ENCODE measurements around the gene NFKBIZ.
A peak's percentile ranks its signal among the peaks of the same experiment; 100 is the strongest.

Gene NFKBIZ

GRCh38 chr3:101827211-101828174 lies 21.8 kb upstream of the NFKBIZ start:
- DNase-seq, result peak; percentile 73

DNA sequence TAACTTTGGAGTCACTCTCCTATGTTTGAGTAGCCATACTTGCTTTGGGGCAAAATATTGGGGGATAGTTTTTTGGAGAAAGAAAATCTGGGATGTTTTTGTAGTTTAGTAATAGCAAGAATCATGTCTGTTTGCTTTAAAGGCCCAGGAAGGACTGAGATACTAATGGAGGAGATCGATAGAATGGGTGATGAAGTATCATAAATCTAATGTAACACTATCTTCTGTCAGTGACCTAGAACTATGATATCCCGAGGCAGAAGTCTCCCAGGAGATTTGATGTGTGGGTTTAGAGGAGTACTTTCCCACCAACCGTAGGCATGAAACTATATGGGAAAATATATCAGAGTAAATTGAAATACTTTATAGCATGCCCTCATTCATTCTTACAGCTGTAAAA lies 21.0 kb upstream of the NFKBIZ start:
- peak; percentile 28 for DNase-seq

- peak; percentile 36 for DNase-seq
Observed at GRCh38 chr3:101828691-101829436, 20.4 kb upstream of the NFKBIZ start.

- no peak for DNase-seq
Observed at GRCh38 chr3:101829437-101829830, 19.9 kb upstream of the NFKBIZ start.

DNA sequence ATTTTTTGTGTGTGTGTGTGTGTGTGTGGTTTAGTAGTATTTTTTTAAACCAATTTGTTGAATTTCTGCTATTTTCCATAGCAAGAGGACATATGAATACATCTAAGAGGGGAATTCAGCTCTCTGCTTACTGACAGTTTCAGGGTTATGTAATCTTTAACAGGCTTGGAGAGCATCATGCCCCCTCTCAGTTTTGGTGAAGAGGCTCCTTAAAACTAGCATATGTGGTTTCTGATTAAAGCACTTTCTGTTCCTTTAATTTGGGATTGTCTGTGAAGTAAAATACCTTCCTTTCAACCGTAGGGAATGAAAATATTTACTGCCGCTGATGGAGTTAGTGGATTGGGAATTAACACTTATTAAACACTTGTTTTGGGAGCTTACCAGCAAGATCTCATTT lies 19.4 kb upstream of the NFKBIZ start:
- DNase-seq, result no peak

DNA sequence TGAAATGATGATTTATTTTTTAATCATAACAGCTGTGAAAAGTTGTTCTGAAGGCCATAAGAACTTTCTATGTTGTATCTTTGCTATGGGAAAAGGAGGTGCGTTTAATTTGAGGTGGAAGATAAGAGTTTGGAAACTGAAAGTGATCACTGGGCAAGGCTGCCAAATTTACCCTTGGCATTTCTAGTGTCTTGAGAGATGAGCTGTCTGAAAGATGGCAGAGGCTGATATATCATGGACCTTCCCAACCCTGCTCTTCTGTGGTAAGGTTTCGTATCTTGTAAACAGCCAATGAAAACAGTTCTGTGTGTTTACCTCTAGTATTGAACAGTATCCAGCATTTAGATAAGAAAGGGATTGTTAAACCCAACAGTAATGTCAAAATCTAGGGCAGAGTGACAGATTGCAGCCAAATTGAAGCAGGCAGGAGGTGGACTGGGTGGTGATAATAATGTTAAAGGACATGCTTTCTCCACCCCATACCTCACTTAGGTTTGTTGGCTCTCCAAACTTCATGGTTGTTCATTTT lies 15.8 kb upstream of the NFKBIZ start:
- no peak for DNase-seq

GRCh38 chr3:101835676-101836075 lies 13.6 kb upstream of the NFKBIZ start:
- no peak for DNase-seq

DNA sequence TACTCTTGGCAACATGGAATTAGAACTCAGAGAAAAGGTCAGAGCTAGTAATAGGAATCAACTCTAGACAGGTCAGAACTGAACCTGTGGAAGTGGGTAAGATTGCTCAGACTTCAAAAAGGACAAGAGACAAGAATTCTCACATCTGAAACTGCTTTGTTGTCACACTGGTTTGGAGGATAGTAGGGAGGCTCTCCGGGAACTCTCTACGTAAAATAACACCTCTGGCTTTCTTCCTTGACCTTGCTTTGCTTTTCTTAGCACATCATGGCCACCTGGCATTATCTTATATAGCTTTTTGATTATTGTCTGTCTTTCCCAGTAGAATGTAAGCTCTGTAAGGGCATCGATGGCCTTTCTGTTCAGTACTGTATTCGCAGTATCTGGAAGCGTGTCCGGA lies 13.2 kb upstream of the NFKBIZ start:
- DNase-seq, result no peak

- DNase-seq, result peak; percentile 76
Observed at GRCh38 chr3:101836652-101837598, 12.4 kb upstream of the NFKBIZ start.

GRCh38 chr3:101838691-101839090 lies 10.6 kb upstream of the NFKBIZ start:
- peak; percentile 35 for DNase-seq

DNA sequence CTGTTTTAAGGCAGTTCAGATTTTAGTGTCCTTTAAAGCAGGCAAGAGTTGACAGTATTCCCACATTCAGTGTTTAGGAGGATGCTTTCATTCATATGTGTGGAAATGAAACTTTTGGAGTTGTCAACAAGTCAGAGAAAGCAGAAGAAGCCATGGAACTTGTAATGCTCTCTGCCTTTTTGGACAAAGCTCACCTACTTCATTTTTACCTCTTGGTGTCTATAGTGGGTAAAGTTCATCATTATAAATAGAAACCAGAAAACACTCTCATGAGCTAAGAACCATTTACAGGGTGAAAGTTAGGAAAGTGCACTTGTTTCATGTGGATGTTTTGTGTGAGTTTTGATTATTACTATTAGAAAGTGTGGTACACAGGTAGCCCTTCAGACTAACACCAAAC lies 9.2 kb upstream of the NFKBIZ start:
- no peak for DNase-seq

DNA sequence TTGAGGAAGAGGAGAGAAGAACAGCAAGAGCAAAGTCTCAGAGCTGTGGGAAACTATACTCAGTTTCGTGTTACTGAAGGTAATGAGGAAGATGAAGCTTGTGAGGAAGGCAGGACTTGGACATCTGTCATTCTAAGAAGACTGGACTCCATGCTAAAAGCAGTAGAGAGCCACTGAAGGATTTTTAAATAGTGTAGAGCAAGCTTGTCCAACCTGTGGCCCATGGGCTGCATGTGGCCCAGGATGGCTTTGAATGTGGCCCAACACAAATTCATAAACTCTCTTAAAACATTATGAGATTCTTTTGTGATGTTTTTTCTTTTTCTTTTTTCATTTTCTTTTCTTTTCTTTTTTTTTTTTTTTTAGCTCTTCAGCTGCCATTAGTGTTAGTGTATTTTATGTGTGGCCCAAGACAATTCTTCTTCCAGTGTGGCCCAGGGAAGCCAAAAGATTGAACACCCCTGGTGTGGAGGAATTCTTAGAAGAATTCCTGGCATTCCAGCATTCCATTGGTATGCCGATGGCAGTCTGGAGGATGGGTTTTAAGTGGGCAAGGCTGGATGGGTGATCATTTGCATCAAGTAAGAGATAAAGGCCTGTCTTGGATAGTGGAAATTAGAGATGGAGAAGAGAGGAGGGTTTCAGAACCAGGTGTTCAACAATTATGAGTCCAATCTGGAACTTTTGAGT lies 6.9 kb upstream of the NFKBIZ start:
- DNase-seq, result peak; percentile 77

GRCh38 chr3:101842935-101843330 lies 6.4 kb upstream of the NFKBIZ start:
- no peak for DNase-seq

DNA sequence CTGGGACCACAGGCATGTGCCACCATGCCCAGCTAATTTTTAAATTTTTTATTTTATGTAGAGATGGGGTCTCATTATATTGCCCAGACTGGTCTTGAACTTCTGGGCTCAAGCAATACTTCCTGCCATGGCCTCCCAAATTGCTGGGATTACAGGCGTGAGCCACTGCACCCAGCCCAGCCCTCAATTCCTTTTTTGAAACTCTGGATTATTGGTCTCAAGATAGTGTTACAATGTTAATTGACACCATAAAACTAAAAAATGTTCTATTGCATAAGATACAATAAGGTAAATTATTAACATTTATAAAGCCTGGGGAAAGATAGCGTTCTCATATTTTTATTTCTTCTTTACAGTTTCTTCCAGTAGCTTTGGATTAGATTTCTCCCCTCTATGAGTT lies 3.9 kb upstream of the NFKBIZ start:
- DNase-seq, result no peak

DNA sequence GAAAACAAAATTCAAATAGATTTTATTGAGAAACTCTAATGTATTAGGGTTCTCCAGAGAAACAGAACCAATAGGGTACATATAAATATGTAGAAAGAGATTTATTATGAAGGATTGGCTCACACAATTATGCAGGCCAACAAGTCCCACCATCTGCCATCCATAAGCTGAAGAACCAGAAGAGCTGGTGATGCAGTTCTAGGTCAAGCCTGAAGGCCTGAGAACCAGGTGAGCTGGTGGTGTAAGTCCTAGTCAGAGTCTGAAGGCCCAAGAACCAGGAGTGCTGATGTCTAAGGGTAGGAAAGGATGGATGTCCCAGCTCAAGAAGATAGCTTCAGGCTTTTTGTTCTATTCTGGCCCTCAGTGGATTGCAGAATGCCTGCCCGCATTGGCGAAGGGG lies 2.6 kb upstream of the NFKBIZ start:
- DNase-seq, result no peak

- DNase-seq, result no peak
Observed at GRCh38 chr3:101847328-101847727, 2.0 kb upstream of the NFKBIZ start.

- DNase-seq, result no peak
Observed at GRCh38 chr3:101848326-101848725, 988 bp upstream of the NFKBIZ start.

DNA sequence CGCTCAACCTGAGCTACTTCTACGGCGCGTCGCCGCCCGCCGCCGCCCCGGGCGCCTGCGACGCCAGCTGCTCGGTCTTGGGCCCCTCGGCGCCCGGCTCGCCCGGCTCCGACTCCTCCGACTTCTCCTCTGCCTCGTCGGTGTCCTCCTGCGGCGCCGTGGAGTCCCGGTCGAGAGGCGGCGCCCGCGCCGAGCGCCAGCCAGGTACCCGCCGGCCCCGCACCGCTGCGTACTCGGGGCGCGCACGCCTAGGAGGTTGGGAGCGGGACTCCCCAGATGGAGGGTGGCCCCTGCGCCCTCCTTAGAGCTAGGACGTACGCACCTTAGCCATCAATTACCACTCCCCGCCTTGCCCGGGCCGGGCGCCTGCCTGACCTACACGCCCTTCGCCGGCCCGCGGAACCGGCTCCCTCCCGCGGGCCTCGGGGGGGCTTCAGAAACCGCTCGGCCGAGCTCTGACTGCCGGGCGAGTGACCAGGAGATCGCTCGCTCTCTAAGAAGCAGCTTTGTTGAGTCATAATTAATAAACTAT lies 466 bp downstream of the NFKBIZ start:
- DNase-seq, result peak; percentile 34

GRCh38 chr3:101850246-101851051 lies 1.1 kb downstream of the NFKBIZ start:
- peak; percentile 85 for DNase-seq

- peak; percentile 9 for DNase-seq
Observed at GRCh38 chr3:101851072-101851770, 1.9 kb downstream of the NFKBIZ start.

Data from fibroblast of skin of right quadriceps (primary cell).